HepG2 (cell line): ENCODE measurements around the gene MLLT1. TPM values are rescaled to one million over a fixed set of nuclear protein-coding genes. Genes with fewer than 3 reads are reported as not detected.

Experiments used
- ELF3 ChIP-seq: IDR thresholded peaks from 2 replicates; pipeline ENCODE4 v1.6.1; 2016; ENCODE audit warnings: missing genetic modification reagents, missing compliant biosample characterization
- FOXK1 ChIP-seq: sonication (generic); formaldehyde crosslinking; IDR thresholded peaks from 2 replicates; pipeline ENCODE4 v1.4.0; 2020; ENCODE audit warnings: low read depth, missing genetic modification reagents, borderline replicate concordance
- IRX3 ChIP-seq: sonication (generic); formaldehyde crosslinking; IDR thresholded peaks from 2 replicates; pipeline ENCODE4 v1.8.1; 2023; ENCODE audit warnings: mild to moderate bottlenecking, low read depth, missing genetic modification reagents, borderline replicate concordance
- KLF12 ChIP-seq: sonication (generic); formaldehyde crosslinking; IDR thresholded peaks from 2 replicates; pipeline ENCODE4 v1.4.0; 2020; ENCODE audit warnings: missing genetic modification reagents, borderline replicate concordance
- KLF6 ChIP-seq: IDR thresholded peaks from 2 replicates; pipeline ENCODE4 v1.8.0; 2016; ENCODE audit warnings: missing biosample characterization, missing genetic modification reagents
- MXD4 ChIP-seq: IDR thresholded peaks from 2 replicates; pipeline ENCODE4 v1.6.1; 2016; ENCODE audit warnings: mild to moderate bottlenecking, missing biosample characterization, missing genetic modification reagents
- RAD21 ChIP-seq: fragments of 450-650 bp; formaldehyde crosslinking; IDR thresholded peaks from 2 replicates; pipeline ENCODE4 v1.5.0; 2020; ENCODE audit warnings: mild to moderate bottlenecking
- REXO4 ChIP-seq: sonication (generic); formaldehyde crosslinking; IDR thresholded peaks from 2 replicates; pipeline ENCODE4 v1.8.0; 2022; ENCODE audit warnings: missing genetic modification reagents, mild to moderate bottlenecking, borderline replicate concordance
- SIN3B ChIP-seq: fragments of 150-350 bp; IDR thresholded peaks from 2 replicates; pipeline ENCODE4 v1.6.1; 2014; ENCODE audit warnings: low read length
- SMC3 ChIP-seq: IDR thresholded peaks from 2 replicates; pipeline ENCODE4 v1.6.1; 2011; ENCODE audit warnings: low read length, improper control_type of control experiment
- STAG1 ChIP-seq: sonication (generic); formaldehyde crosslinking; IDR thresholded peaks from 2 replicates; pipeline ENCODE4 v1.4.0; 2020; ENCODE audit warnings: missing genetic modification reagents
- SYNCRIP ChIP-seq: fragments of 200-400 bp; formaldehyde crosslinking; IDR thresholded peaks from 2 replicates; pipeline ENCODE4 v1.6.1; 2018; ENCODE audit warnings: mild to moderate bottlenecking, low read depth, low read length; ENCODE audit not compliant: insufficient read depth
- TOE1 ChIP-seq: sonication (generic); formaldehyde crosslinking; IDR thresholded peaks from 2 replicates; pipeline ENCODE4 v1.4.0; 2020; ENCODE audit warnings: mild to moderate bottlenecking, missing genetic modification reagents
- ZBTB7B ChIP-seq: sonication (generic); formaldehyde crosslinking; IDR thresholded peaks from 2 replicates; pipeline ENCODE4 v1.4.0; 2020; ENCODE audit warnings: missing genetic modification reagents
- ZBTB8A ChIP-seq: sonication (generic); formaldehyde crosslinking; IDR thresholded peaks from 2 replicates; pipeline ENCODE4 v1.4.0; 2020; ENCODE audit warnings: mild to moderate bottlenecking, low read depth, missing genetic modification reagents, borderline replicate concordance
- ZFP36L2 ChIP-seq: sonication (generic); formaldehyde crosslinking; IDR thresholded peaks from 2 replicates; pipeline ENCODE4 v1.4.0; 2020; ENCODE audit warnings: missing genetic modification reagents
- ZFP37 ChIP-seq: sonication (generic); formaldehyde crosslinking; IDR thresholded peaks from 2 replicates; pipeline ENCODE4 v1.4.0; 2020; ENCODE audit warnings: missing genetic modification reagents, borderline replicate concordance
- ZFP41 ChIP-seq: sonication (generic); formaldehyde crosslinking; IDR thresholded peaks from 2 replicates; pipeline ENCODE4 v1.4.0; 2020; ENCODE audit warnings: mild to moderate bottlenecking, missing genetic modification reagents, borderline replicate concordance
- ZNF263 ChIP-seq: sonication (generic); formaldehyde crosslinking; IDR thresholded peaks from 2 replicates; pipeline ENCODE4 v1.4.0; 2020; ENCODE audit warnings: missing genetic modification reagents
- ZNF282 ChIP-seq: fragments of 450-650 bp; IDR thresholded peaks from 2 replicates; pipeline ENCODE4 v1.6.1; 2018; ENCODE audit not compliant: partially characterized antibody
- ZNF446 ChIP-seq: sonication (generic); formaldehyde crosslinking; IDR thresholded peaks from 2 replicates; pipeline ENCODE4 v1.5.0; 2020; ENCODE audit warnings: mild to moderate bottlenecking, missing genetic modification reagents
- ZSCAN21 ChIP-seq: sonication (generic); formaldehyde crosslinking; IDR thresholded peaks from 2 replicates; pipeline ENCODE4 v1.8.0; 2022; ENCODE audit warnings: mild to moderate bottlenecking, missing genetic modification reagents, moderate library complexity, borderline replicate concordance
- ZSCAN29 ChIP-seq: sonication (generic); formaldehyde crosslinking; conservative IDR thresholded peaks from 2 replicates; pipeline ENCODE4 v1.4.0; 2020; ENCODE audit warnings: mild to moderate bottlenecking, missing genetic modification reagents
- polyA plus RNA-seq, 8 experiments: library from polyadenylated mRNA; depleted of rRNA in 3 of 8; stranded (reverse) in 7 of 8; unstranded in 1 of 8; fragments of >200 nt; fragmentation: Illumina TruSeq in 4 of 8; extraction: Trizol in 4 of 8; gene quantifications; 2 replicates each; pipeline versions ENCODE4 v1.2.1 to v1.2.3, GENCODE V29; 2011 to 2016; ENCODE audit warnings: low read depth in 4 of 8, missing spikeins in 1 of 8, mixed read lengths in 1 of 8; ENCODE audit not compliant: insufficient read depth in 1 of 8
- total RNA-seq, 5 experiments: library from RNA; depleted of rRNA; stranded (reverse); fragments of >200 nt; fragmentation: Illumina TruSeq; extraction: Trizol; gene quantifications; 2 replicates each; pipeline ENCODE4 v1.2.3, GENCODE V29; 2016; ENCODE audit warnings: low read depth in 1 of 5
- TF ChIP-seq, protein P1 (sequence below): sonication (generic); formaldehyde crosslinking; IDR thresholded peaks from 2 replicates; pipeline ENCODE4 v1.4.0; 2020; ENCODE audit warnings: missing genetic modification reagents
- TF ChIP-seq, protein P2 (sequence below): sonication (generic); formaldehyde crosslinking; IDR thresholded peaks from 2 replicates; pipeline ENCODE4 v1.5.0; 2020; ENCODE audit warnings: mild to moderate bottlenecking, missing genetic modification reagents
- TF ChIP-seq, protein P3 (sequence below): sonication (generic); formaldehyde crosslinking; IDR thresholded peaks from 2 replicates; pipeline ENCODE4 v1.8.1; 2023; ENCODE audit warnings: mild to moderate bottlenecking, inconsistent platforms, moderate library complexity, missing genetic modification reagents, borderline replicate concordance

The MLLT1 gene
- total and polyA plus RNA-seq, 2 of the 13 experiments (the other 11 are each of a cell fraction or from before 2014, with no cell fraction given): 11.7 to 12.2 TPM

DNA sequence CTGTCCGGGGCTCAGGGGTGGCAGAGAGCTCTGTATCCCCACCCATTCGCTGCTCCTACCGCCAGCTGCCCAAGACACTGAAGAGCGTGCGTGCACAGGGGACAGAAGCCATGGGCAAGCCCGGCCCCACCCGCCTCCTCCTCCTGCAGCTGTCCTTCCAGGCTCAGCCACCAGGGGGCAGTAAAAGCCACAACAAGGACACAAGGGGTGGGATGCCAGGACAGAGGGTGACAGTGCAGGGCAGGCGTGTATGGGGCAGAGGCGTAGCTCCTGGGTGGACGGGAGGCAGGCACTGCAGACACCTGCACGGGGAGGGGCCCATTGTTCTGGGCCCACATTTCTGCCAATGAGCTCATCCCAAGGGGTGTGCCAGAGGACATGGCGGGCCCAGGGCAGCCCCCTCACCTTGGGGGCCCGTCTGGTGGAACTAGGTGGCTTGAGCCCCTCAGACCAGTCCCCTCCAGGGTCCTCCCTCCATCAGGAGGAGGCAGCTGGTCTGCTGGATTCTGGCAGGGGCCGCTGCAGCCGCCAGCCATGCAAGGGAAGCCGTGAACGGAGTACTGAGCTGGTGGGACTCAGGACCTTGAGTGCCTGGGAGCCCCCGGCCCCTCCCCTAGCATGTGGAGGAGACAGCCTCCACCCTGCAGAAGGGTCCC, 61.2 kb downstream of the MLLT1 start (continued):
- TF ChIP-seq ZFP41 (CRISPR knock-in tag) (no peak), ZBTB8A (CRISPR knock-in tag) (no peak), FOXK1 (CRISPR knock-in tag) (peak; percentile 50; the same call in 1 of the 2 replicates), ZNF263 (CRISPR knock-in tag) (no peak), IRX3 (CRISPR knock-in tag) (no peak), STAG1 (CRISPR knock-in tag) (peak; percentile 89), ZBTB7B (peak; percentile 31; the same call in 1 of the 2 replicates), TOE1 (CRISPR knock-in tag) (no peak), SYNCRIP (no peak), REXO4 (CRISPR knock-in tag) (no peak), ZSCAN21 (CRISPR knock-in tag) (peak; percentile 31; the same call in 1 of the 2 replicates), SIN3B (no peak), ZSCAN29 (CRISPR knock-in tag) (no peak), ZNF446 (CRISPR knock-in tag) (no peak), ZFP36L2 (no peak), ZNF282 (no peak), ELF3 (CRISPR knock-in tag) (no peak), SMC3 (peak; percentile 59), MXD4 (0 out of 2 replicates have a peak, but pooled peaks have one; percentile 21), KLF12 (no peak), RAD21 (peak; percentile 87), KLF6 (CRISPR knock-in tag) (no peak), ZFP37 (CRISPR knock-in tag) (no peak)
- TF ChIP-seq, protein P1, sequence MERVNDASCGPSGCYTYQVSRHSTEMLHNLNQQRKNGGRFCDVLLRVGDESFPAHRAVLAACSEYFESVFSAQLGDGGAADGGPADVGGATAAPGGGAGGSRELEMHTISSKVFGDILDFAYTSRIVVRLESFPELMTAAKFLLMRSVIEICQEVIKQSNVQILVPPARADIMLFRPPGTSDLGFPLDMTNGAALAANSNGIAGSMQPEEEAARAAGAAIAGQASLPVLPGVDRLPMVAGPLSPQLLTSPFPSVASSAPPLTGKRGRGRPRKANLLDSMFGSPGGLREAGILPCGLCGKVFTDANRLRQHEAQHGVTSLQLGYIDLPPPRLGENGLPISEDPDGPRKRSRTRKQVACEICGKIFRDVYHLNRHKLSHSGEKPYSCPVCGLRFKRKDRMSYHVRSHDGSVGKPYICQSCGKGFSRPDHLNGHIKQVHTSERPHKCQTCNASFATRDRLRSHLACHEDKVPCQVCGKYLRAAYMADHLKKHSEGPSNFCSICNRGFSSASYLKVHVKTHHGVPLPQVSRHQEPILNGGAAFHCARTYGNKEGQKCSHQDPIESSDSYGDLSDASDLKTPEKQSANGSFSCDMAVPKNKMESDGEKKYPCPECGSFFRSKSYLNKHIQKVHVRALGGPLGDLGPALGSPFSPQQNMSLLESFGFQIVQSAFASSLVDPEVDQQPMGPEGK (CRISPR knock-in tag): peak; percentile 60; the same call in 1 of the 2 replicates
- TF ChIP-seq, protein P2, sequence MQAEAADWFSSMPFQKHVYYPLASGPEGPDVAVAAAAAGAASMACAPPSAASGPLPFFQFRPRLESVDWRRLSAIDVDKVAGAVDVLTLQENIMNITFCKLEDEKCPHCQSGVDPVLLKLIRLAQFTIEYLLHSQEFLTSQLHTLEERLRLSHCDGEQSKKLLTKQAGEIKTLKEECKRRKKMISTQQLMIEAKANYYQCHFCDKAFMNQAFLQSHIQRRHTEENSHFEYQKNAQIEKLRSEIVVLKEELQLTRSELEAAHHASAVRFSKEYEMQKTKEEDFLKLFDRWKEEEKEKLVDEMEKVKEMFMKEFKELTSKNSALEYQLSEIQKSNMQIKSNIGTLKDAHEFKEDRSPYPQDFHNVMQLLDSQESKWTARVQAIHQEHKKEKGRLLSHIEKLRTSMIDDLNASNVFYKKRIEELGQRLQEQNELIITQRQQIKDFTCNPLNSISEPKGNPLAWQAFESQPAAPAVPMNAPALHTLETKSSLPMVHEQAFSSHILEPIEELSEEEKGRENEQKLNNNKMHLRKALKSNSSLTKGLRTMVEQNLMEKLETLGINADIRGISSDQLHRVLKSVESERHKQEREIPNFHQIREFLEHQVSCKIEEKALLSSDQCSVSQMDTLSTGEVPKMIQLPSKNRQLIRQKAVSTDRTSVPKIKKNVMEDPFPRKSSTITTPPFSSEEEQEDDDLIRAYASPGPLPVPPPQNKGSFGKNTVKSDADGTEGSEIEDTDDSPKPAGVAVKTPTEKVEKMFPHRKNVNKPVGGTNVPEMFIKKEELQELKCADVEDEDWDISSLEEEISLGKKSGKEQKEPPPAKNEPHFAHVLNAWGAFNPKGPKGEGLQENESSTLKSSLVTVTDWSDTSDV (CRISPR knock-in tag): no peak
- TF ChIP-seq, protein P3, sequence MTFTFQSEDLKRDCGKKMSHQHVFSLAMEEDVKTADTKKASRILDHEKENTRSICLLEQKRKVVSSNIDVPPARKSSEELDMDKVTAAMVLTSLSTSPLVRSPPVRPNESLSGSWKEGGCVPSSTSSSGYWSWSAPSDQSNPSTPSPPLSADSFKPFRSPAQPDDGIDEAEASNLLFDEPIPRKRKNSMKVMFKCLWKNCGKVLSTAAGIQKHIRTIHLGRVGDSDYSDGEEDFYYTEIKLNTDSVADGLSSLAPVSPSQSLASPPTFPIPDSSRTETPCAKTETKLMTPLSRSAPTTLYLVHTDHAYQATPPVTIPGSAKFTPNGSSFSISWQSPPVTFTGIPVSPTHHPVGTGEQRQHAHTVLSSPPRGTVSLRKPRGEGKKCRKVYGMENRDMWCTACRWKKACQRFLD (CRISPR knock-in tag): no peak
